Body of pancreas (tissue), 4 donors: ENCODE results near the gene AGAP1.

Source experiments
- CTCF ChIP-seq, 7 experiments: fragments of 450-650 bp in 4 of 7; fragments of 200-600 bp in 3 of 7; sonication (generic) in 3 of 7; IDR thresholded peaks; one replicate each; pipeline ENCODE4 v1.5.1; 2016 to 2019; ENCODE audit warnings: antibody characterized with exemption in 7 of 7
- POLR2A ChIP-seq, 3 donors: fragments of 450-650 bp; IDR thresholded peaks; one replicate each; pipeline ENCODE4 v1.6.1; 2016; ENCODE audit warnings: antibody characterized with exemption in 3 of 3, mild to moderate bottlenecking in 2 of 3

- no peak for TF ChIP-seq CTCF (IDR thresholded peaks at IDR 0.05)
- TF ChIP-seq POLR2A (IDR thresholded peaks at IDR 0.05): no peak
Measured at GRCh38 chr2:235598026-235598425, 104.2 kb downstream of the AGAP1 start.
